IPS-NIHi11 (cell line): ENCODE measurements around the gene FBRSL1.

Experiments
- DNase-seq: peaks from one replicate; pipeline ENCODE4 v3.0.0; 2012; ENCODE audit warnings: mixed read lengths, low spot score

Gene FBRSL1

GRCh38 chr12:132558861-132559623 is 69.1 kb downstream of the FBRSL1 start:
- DNase-seq = no peak

DNA sequence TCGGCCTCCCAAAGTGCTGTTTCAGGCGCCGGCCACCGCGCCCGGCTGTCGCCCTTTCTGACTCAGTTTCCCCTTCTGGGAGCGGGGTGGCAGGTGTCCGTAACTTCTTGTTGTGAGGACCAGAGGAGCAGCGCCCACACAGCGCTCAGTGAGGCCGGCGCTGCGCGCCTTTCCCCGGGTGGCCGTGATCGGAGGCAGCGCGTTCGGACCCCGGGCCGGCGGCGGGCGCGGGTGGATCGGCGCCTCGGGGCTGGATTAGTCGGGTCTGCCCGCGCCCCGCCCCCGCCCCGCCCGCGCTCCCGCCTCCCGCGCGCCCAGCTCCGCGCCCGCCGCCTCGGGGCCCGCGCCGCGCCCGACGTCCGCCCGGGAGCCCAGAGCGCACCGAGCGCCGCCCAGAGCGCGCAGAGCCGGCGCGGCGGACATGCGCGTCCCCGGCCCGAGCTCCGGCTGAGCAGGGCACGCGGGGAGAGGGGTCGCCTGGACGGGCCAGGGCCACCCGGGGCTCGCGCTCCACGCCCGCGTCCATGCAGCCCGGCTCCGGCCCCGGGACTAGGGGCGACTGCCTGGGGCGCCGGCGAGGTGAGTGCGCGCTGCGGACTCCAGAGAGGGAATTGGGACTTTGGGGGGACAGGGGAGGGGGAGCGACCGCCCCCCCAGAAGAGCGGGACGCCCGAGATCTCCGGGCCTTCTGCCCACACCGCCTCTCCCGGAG is 69.9 kb downstream of the FBRSL1 start:
- DNase-seq = peak; percentile 98

DNA sequence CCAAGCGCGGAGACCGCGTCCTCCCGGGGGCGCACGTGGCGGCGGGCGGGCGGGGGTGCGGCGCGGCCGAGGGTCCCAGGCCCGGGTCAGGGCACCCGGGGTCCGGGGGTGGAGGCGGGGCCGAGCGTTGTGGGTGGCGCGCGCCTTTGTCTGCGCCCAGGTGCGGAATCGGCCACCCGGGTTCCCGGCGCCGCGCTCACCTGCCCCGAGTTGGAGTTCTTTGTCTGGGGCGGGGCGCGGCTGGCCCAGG is 70.3 kb downstream of the FBRSL1 start:
- DNase-seq = peak; percentile 76

GRCh38 chr12:132560614-132561426 is 70.9 kb downstream of the FBRSL1 start:
- DNase-seq = peak; percentile 92
